ENCODE results near the gene PROS1. TPM values are rescaled to one million over a fixed set of nuclear protein-coding genes. Genes with fewer than 3 reads are reported as not detected.
A peak's percentile ranks its signal among the peaks of the same experiment; 100 is the strongest.
"Not testable (repeated sequence)": the region's sequence is repeated elsewhere in the genome, so short reads cannot be mapped to it uniquely, and the experiment has no call there.

The PROS1 gene
- total RNA-seq, 1 experiment from 2014 or later = 5.5 TPM

DNA sequence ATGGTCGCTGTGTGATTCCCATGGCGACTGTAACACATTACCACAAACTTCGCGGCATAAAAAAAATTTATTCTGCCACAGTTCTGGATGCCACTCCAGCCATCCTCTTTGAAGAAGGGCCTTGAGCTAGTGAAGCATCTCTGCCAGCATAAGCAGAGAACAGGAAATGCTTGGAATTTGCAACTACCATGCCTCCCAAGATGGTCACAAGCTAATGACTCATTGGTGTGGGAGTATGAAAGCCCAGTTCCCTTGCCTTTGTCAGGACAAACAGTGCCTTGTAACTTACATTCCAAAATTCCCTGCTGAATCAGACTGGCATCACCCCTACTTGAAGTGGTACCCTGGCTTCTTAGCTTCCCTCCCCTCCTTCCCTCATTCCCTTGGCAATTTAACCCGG, 129.7 kb downstream of the PROS1 start:
- ChIA-PET CTCF (interaction anchor here (0.6 kb wide), 1 partner anchor 225 kb away, joined by 3 read pairs; no protein-coding TSS in a partner anchor), POLR2A (ENCODE audit: unreplicated experiment) (interaction anchor here (0.6 to 1.0 kb wide), 2 partner anchors 136 to 219 kb away, joined by 5 read pairs; partner anchors contain the start of genes ARL13B, DHFR2 and NSUN3)
- no peak overlapping the region for H3K27ac ChIP-seq (ENCODE audit: low read length)
- no peaks in the 10 kb centered on the region for H3K36me3 ChIP-seq (ENCODE audit: low read depth, low read length)
- peaks cover 16% of the 10 kb centered on the region; the same call in 1 of the 2 replicates for H3K4me1 ChIP-seq (ENCODE audit: insufficient read depth, low read length)
- no peaks in the 10 kb centered on the region for H3K9me2 ChIP-seq (replicated peaks; ENCODE audit: low read length)
- ATAC-seq (peak; percentile 72), DNase-seq (peak; percentile 88)
- intact Hi-C loops (cut with micrococcal nuclease) = loop anchor here (2.0 to 5.0 kb wide), 2 partner anchors 129 to 223 kb away; partner anchors contain the start of gene PROS1
- BruUV-seq (replicated peaks) = no TSS peak
- no peak overlapping the region for H3K4me2 ChIP-seq (ENCODE audit: low read length)
- H3F3A ChIP-seq (ENCODE audit: low read length, unreplicated experiment) = no peaks in the 10 kb centered on the region
- no peaks in the 10 kb centered on the region for H3K79me2 ChIP-seq (ENCODE audit: low read length)
- H3K27me3 ChIP-seq (ENCODE audit: low read length) = no peaks in the 10 kb centered on the region
- H3K4me3 ChIP-seq (ENCODE audit: low read length) = no peak overlapping the region
- no peaks in the 10 kb centered on the region for H3K9me3 ChIP-seq (ENCODE audit: low read length)
- H3K9ac ChIP-seq (ENCODE audit: low read length) = no peak overlapping the region
- H4K20me1 ChIP-seq (ENCODE audit: low read length) = no peaks in the 10 kb centered on the region
- H2AFZ ChIP-seq (ENCODE audit: low read length) = no peak overlapping the region
- no peak for TF ChIP-seq EZH2 (IDR thresholded peaks at IDR 0.05; ENCODE audit: low read length, unreplicated experiment)
- TF ChIP-seq EZH2phosphoT487 (IDR thresholded peaks at IDR 0.05; ENCODE audit: borderline replicate concordance, low read length) = no peak
- TF ChIP-seq, protein P1, sequence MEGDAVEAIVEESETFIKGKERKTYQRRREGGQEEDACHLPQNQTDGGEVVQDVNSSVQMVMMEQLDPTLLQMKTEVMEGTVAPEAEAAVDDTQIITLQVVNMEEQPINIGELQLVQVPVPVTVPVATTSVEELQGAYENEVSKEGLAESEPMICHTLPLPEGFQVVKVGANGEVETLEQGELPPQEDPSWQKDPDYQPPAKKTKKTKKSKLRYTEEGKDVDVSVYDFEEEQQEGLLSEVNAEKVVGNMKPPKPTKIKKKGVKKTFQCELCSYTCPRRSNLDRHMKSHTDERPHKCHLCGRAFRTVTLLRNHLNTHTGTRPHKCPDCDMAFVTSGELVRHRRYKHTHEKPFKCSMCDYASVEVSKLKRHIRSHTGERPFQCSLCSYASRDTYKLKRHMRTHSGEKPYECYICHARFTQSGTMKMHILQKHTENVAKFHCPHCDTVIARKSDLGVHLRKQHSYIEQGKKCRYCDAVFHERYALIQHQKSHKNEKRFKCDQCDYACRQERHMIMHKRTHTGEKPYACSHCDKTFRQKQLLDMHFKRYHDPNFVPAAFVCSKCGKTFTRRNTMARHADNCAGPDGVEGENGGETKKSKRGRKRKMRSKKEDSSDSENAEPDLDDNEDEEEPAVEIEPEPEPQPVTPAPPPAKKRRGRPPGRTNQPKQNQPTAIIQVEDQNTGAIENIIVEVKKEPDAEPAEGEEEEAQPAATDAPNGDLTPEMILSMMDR (conservative IDR thresholded peaks at IDR 0.05; ENCODE audit: low read depth, low read length) = no peak

DNA sequence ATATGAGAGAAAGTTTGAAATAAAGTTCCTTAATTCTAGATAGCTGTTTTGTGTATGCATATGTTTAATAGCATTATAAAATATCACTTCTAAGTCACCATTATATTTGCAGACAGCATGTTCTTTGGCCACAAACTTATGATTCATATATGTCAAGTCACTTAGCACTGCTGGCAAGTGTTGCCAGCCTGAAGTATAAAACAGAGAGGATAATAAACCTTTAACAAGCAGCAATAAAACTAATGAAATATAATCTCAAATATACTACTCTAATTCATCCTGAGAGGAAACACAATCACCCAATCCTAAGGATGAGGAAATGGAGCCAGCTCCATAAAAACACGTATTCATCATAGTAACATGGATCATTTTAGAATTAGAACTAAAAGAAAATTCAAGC, 134.5 kb downstream of the PROS1 start:
- DNase-seq (peak; percentile 64), ATAC-seq (peak; percentile 76)
- peaks cover 17% of the 10 kb centered on the region; the same call in 1 of the 2 replicates for H3K4me1 ChIP-seq (ENCODE audit: insufficient read depth, low read length)
- CTCF ChIA-PET; H3K9me3 ChIP-seq (ENCODE audit: low read length); H2AFZ ChIP-seq (ENCODE audit: low read length); H3K9ac ChIP-seq (ENCODE audit: low read length); BruUV-seq (replicated peaks); H3K79me2 ChIP-seq (ENCODE audit: low read length); H3F3A ChIP-seq (ENCODE audit: low read length, unreplicated experiment); intact Hi-C loops (cut with micrococcal nuclease); H4K20me1 ChIP-seq (ENCODE audit: low read length); H3K4me3 ChIP-seq (ENCODE audit: low read length); H3K27me3 ChIP-seq (ENCODE audit: low read length); H3K36me3 ChIP-seq (ENCODE audit: low read depth, low read length); POLR2A ChIA-PET (ENCODE audit: unreplicated experiment); H3K9me2 ChIP-seq (replicated peaks; ENCODE audit: low read length); H3K27ac ChIP-seq (ENCODE audit: low read length): not testable (repeated sequence)
- 0 out of 2 replicates have a peak overlapping the region, but pooled peaks have one; percentile 0 for H3K4me2 ChIP-seq (ENCODE audit: low read length)

Other genes with a start within 250 kb of the PROS1 start
- gene ARL13B, start 6.3 kb upstream of the PROS1 start, total RNA-seq (2014; rRNA removed) = 10.7 and 12.6 TPM in 2 replicates
- not detected in 2 replicates for gene STX19, start 54.7 kb upstream of the PROS1 start, total RNA-seq (2014; rRNA removed)
- gene DHFR2, start 89.0 kb upstream of the PROS1 start, total RNA-seq (2014; rRNA removed) = 2.2 and 2.6 TPM in 2 replicates
- gene NSUN3, start 89.2 kb upstream of the PROS1 start, total RNA-seq (2014; rRNA removed) = 4.4 and 5.3 TPM in 2 replicates